Retina (tissue), 1 donor: ENCODE results near the gene HDAC4.

Source experiments
- DNase-seq: peaks from one replicate; pipeline ENCODE4 v3.0.0-alpha.2; 2016

Gene HDAC4

GRCh38 chr2:239276851-239277250 lies 124.0 kb downstream of the HDAC4 start:
- no peak for DNase-seq

GRCh38 chr2:239275847-239276831 lies 124.7 kb downstream of the HDAC4 start:
- DNase-seq, result peak; percentile 71

DNA sequence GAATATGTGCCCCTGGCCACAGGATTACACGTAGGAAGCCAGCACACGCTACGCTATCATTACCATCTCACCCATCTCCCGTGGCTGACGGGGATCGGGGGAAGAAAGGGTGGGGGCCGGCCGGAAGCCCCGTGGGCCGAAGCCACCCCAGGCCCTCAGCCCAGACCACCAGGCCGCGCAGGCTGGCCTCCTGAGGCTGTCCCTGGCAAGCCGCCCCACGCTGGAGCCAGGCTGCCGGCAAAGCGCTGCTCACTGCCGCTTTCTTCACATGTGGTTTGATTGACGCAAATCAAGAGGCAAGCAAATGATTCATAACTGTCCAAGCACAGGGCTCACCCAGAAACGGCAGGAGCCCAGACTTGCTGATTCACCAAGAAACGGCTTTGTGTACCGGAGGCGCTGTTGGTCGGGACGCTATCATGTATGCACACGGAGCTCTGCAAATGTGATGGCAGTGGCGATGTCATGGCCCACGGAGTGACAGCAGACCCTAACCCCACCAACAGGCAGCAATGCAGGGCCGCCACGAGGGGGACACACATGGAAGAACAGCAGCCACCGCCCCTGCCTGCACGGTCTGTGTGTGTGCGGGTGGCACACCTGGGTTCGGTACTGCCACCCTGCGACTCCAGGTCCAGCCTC lies 125.7 kb downstream of the HDAC4 start:
- DNase-seq, result peak; percentile 86

GRCh38 chr2:239274391-239275043 lies 126.3 kb downstream of the HDAC4 start:
- no peak for DNase-seq

- no peak for DNase-seq
Observed at GRCh38 chr2:239273280-239274234, 127.3 kb downstream of the HDAC4 start.

DNA sequence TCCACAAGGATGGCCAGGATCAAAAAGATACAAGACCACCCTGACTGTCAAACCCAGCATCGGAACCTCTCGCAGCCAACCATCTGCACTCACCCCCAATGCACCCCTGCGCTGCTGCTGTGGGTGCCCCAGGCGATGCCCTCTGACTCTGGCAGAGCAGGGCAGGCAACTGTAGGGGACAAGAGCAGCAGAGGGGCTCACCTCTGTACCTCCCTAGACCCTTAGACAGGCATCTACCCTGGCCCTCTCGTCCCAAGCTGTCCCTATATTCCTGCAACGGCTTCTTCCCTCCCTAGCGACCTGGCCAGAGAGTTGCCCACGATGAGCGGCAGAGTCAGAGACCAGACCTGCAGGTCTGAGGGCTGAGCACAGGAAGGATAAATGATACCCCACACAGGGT lies 128.2 kb downstream of the HDAC4 start:
- no peak for DNase-seq

GRCh38 chr2:239271882-239272281 lies 128.9 kb downstream of the HDAC4 start:
- DNase-seq, result no peak

- DNase-seq, result no peak
Observed at GRCh38 chr2:239271471-239271870, 129.3 kb downstream of the HDAC4 start.

GRCh38 chr2:239269916-239270315 lies 130.9 kb downstream of the HDAC4 start:
- no peak for DNase-seq

DNA sequence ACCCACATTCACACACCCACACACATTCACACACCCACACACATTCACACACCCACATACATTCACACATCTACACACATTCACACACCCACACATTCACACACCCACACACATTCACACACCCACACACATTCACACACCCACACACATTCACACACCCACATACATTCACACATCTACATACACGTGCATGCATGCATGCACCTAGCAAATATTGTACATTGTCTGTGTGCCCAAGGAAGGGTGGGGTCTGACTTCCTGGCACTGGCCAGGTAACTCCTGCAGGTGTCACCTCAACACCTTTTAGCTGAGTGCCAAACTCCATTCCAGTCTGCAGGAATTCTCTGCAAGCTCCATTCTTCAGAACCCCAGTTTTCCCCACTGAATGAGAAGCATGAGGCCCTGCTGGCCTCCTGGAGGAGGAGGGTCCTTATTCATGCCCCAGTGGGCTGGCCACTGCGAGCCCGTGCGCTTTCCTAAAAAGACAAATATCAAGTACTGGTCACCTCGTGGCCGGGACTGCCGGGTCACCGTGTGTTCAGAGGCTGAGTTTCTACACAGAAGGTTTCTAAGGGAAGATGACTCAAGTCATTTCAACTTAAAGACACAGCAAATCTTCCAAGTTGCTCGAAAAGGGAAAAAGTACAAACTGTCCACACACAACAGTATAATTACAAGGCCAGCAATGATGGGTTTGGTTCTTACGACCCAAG lies 131.5 kb downstream of the HDAC4 start:
- DNase-seq, result no peak

DNA sequence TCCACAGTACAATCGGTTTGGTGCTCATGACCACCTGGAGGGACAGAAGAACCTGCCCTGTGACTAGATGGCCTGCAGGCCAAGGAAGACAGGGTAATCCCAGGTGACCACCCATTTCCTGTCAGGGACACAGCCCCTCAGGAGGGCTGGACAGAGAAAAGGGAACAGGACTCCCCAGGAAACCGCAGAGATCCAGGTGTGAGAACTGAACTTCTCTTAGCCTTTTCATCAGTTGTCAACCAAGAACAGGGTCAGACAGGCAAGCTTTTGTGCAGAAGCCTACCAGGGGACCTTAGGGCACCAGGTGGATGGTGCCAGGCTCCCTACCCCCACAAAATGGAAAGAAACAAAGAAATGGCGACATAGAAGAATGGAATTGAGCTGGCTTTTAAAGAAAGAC lies 132.3 kb downstream of the HDAC4 start:
- DNase-seq, result no peak

- no peak for DNase-seq
Observed at GRCh38 chr2:239268082-239268481, 132.7 kb downstream of the HDAC4 start.

GRCh38 chr2:239267288-239267951 lies 133.4 kb downstream of the HDAC4 start:
- no peak for DNase-seq

GRCh38 chr2:239266779-239267287 lies 134.0 kb downstream of the HDAC4 start:
- no peak for DNase-seq

DNA sequence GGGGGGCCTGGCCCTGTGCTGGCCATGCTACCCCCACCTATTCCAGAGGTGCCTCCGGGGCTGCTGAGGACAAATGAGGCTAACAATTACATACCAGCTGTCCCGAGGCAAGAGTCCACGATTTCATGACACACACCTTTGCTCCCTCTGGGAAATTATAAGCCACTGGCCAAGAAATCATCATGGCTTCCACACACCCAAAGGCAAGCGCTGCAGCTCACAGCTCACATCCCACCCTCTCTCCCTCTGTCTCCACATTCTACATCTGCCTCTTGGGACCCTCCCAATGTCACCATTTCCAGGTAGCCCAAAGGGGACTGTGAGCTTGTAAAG lies 134.4 kb downstream of the HDAC4 start:
- no peak for DNase-seq

- no peak for DNase-seq
Observed at GRCh38 chr2:239265681-239266433, 135.0 kb downstream of the HDAC4 start.

DNA sequence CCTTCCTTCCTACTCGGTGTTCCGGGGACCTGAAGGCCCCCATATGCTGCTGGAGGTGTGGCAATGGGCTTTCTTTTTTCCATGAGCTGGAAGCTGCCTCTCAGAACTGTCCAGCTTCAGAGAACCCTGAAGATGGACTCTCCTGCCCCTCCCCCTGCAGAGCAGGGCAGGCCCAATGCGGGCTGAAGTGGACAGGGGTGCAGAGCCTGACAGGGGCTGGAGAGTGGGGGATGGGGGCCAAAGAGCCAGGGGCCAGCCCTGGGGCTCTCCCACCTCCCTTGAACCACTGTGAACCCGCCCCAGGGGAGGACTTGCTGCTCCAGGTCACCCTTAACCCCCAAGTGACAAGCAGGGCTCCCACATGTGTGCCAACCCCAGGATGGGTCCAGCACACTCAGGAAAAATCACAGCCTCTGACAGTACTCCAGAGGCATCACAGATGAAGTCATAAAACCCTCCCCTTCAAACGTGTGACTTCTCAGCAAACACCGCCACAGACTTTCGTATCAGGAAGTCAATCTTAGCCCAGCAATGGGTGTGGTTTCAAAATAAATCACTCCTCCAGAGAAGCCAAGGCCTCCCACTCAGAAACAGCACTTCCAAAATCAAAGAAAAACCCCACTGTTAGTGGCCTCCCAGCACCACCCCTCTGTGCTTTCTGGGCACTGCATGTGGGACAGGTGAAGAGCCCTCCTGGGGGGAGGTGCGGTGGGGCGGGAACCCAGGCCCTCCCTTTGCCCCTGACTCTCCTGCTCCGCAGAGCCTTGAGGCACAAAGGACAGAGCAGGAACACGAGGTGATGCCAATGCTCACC lies 135.8 kb downstream of the HDAC4 start:
- no peak for DNase-seq

DNA sequence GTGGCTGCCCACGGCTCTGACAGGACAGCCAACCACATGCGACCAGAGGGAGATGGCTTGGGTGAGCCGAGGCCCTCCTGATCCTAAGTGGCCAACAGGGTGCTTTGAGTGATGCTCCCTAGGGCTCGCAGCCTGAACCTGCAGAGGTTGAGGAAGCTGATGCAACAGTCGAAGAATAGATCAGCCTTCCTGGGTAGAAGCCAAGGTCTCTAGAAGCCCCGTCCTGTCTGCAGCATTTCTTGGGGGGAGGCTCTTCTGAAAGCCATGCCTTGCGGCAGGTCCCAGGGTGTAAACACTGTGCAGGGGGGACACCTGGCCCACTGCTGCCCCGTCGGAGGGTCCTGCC lies 136.4 kb downstream of the HDAC4 start:
- DNase-seq, result no peak

GRCh38 chr2:239263669-239264491 lies 136.9 kb downstream of the HDAC4 start:
- peak; percentile 60 for DNase-seq
